Measurements from ENCODE around the gene DISC1.
"Not testable (repeated sequence)": the region's sequence is repeated elsewhere in the genome, so short reads cannot be mapped to it uniquely, and the experiment has no call there.

DISC1 gene

GRCh38 chr1:231938211-231938610 lies 311.6 kb downstream of the DISC1 start:
- no peak for DNase-seq

- DNase-seq: no peak
Observed at GRCh38 chr1:231938711-231939110, 312.1 kb downstream of the DISC1 start.

GRCh38 chr1:231939118-231939517 lies 312.5 kb downstream of the DISC1 start:
- no peak for DNase-seq

DNA sequence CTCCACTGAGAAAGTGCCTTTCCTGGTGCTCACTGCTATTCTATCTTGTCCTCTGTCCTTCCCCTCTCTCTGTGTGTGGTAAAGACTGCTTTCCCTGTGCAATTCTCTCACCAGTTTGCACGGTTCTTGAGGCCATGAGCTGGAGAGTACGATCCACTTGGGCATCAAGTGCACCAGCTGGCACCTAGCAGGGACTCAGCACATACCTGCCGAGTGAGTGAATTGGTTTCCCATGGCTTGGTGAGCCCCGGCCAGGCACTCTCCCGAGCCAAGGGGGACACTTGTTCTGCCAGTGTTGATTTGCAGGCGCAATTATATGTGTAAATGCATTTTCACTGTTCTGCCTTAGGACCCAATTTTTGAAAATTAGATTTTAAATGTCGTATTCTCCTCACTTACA lies 313.5 kb downstream of the DISC1 start:
- no peak for DNase-seq

- no peak for DNase-seq
Observed at GRCh38 chr1:231940701-231941100, 314.1 kb downstream of the DISC1 start.

GRCh38 chr1:231943084-231943483 lies 316.5 kb downstream of the DISC1 start:
- no peak for DNase-seq

- DNase-seq: not testable (repeated sequence)
Observed at GRCh38 chr1:231948102-231948501, 321.5 kb downstream of the DISC1 start.

DNA sequence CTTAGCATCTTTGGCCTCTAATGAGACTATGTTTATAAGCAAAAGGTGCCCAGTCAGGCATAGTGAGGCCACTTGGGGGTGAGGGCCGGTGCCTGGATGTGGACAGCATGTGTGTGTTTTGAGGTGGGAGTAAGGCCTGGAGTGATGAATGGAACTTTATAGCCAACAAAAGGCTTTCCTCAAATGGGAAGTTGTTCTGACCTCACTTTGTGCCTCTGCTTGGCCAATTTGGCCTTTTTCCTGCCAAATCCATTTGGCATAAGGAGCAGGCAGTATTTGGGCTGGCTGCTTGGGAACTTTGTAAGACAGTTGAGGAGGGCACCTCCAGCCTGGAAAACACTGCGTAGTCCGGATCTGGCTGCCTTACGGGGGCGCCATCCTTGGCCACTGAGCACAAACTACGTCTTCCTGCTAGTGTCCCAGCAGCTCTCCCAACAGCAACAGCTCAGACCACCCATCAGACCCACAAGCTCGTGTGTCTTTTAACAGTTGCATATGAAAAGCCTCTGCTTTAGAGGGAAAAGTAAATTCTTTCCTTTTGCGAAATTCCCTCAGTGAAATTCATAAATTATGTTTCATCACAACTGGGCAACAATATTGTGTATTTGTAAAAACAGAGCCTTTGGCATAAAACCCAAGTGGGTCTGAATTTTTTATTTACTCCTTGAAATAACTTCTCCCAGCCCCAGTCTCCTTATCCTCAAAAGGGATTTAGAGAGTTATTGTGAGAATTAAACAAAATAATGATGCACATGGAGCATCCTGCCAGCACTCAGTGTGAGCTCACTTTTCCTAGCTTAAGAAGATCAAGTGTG lies 322.9 kb downstream of the DISC1 start:
- no peak for DNase-seq

GRCh38 chr1:231950331-231951128 lies 323.9 kb downstream of the DISC1 start:
- DNase-seq: no peak

GRCh38 chr1:231951374-231951773 lies 324.8 kb downstream of the DISC1 start:
- DNase-seq: no peak

DNA sequence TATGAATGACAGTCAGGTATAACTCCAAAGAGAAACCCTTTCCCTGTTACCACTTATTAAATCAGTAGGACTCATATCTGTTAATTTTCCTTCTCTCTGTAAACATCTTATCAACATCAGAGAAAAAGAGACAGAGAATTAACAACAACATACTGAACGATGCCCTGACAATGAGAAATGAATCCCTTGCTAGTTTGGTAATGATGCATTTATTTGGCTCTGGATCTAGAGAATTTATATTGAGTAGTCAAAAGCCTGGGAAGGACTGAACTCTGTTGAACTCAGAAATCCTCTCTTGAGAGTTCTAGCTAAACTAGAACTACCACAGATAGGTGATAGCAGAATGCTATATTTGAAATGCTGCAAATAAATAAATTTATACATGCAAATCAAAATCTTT lies 325.6 kb downstream of the DISC1 start:
- DNase-seq: no peak

- no peak for DNase-seq
Observed at GRCh38 chr1:231953660-231954059, 327.1 kb downstream of the DISC1 start.

- no peak for DNase-seq
Observed at GRCh38 chr1:231954751-231955150, 328.2 kb downstream of the DISC1 start.

DNA sequence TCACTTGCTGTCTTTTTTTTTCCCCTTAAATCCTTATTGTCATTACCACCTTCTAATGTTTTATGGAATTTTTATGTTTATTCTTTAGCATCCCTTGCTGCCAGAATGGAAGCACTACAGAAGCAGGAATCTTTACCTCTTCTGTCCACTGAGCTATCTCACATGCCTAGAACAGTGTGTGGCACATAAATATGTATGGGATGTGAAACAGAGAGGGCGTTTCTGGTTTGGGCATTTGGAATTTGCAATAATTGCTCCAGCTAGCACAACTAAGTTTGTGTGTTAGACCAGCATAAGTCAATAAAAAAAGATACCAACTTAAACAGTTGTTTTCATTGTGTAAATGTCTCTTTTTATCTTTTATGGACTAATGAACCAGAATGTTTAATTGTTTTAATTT lies 330.8 kb downstream of the DISC1 start:
- no peak for DNase-seq

- no peak for DNase-seq
Observed at GRCh38 chr1:231958448-231958847, 331.9 kb downstream of the DISC1 start.

GRCh38 chr1:231959225-231959884 lies 332.8 kb downstream of the DISC1 start:
- DNase-seq: no peak

DNA sequence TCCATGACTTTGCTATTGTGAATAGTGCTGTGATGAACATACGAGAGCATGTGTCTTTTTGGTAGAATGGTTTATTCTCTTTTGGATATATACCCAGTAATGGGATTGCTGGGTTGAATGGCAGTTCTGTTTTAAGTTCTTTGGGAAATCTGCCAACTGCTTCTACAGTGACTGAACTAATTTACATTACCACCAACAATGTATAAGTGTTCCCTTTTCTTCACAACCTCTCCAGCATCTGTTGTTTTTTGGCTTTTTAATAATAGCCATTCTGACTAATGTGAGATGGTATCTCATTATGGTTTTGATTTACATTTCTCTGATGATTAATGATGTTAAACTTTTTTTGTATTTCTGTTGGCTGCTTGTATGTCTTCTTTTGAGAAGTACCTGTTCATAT lies 335.2 kb downstream of the DISC1 start:
- not testable (repeated sequence) for DNase-seq

GRCh38 chr1:231962636-231963035 lies 336.0 kb downstream of the DISC1 start:
- no peak for DNase-seq

DNA sequence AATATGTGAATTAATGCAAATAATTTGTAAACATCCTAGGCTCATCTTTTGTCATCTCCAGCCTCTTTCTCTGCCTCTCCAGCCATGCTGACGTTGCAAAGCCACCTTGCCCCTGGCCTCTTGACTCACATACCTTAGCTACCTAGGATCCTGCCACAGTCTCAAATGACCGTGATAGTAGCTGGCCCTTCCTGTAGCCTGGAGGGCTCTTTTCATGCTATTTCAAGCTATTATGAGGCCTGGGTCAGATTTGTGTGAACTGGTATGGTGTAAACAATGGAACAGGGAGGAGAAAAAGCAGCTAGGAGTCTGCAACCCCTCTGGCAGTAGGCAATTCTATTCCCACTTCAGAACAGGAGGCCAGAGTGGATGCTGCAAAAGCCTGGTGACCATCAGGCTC lies 337.7 kb downstream of the DISC1 start:
- no peak for DNase-seq

DNA sequence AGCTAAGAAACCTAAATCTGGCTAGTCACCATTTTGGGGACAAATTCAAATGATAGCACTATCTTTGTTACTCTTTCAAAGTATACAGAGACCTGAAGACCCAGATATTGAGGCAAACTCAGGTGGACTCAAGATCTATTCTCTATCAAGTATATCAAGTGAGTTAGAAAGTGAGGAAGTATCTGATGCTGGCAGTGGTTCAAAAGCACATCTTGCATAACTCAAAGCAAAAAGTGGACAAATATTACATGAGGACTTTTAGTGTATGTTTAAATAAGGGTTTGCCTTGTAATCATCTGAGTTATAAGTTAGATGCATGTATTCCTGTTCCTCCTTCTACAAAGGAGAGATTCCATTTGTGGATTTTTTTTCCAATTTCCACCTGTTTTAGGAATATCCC lies 338.4 kb downstream of the DISC1 start:
- DNase-seq: no peak

DNA sequence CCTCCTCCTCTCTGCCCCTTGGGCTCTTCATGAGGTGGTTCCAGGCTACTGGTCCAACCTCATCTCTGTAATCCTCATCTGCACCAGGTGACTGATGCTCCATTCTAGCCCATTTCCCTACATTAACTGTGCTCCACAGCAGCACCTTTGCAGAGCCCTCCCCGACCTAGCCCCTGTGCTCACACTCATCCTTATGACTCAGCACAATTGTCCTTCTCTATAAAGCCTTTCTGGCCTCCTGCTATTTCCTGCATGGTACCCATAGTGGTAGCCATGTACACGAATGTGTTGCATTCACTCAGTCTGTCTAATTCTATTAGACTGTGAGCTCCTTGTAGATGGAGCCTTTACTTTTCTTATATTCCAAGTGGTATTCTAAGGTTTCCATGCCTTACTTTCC lies 339.0 kb downstream of the DISC1 start:
- no peak for DNase-seq

GRCh38 chr1:231966983-231967382 lies 340.4 kb downstream of the DISC1 start:
- DNase-seq: no peak

DNA sequence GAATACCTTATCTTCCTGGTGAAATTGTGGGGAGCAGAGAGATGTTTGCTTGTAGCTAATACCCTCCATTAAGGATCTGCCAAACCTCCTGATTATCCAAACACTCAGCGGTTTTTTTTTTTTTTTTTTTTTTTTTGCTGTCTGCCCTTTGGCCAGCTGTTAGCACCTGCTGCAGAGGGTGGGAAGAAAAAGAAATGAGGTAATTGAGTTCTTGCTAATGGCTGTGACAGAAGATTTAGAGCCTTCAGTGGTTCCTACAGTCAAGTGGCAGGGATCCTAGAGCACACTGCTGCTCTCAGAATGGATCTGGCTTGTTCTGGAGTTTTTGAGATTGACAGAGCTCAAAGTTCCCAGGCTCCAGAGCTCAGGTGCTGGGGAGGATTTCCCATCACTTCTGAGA lies 342.5 kb downstream of the DISC1 start:
- DNase-seq: no peak

DNA sequence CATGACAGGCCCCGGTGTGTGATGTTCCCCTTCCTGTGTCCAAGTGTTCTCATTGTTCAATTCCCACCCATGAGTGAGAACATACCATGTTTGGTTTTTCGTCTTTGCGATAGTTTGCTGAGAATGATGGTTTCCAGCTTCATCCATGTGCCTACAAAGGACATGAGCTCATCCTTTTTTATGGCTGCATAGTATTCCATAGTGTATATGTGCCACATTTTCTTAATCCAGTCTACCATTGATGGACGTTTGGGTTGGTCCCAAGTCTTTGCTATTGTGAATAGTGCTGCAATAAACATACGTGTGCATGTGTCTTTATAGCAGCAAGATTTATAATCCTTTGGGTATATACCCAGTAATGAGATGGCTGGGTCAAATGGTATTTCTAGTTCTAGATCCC lies 343.2 kb downstream of the DISC1 start:
- DNase-seq: not testable (repeated sequence)
